Astrocyte (in vitro differentiated cells and primary cell): ENCODE data around the gene ARSG.

Experiments used
- EZH2 ChIP-seq: IDR thresholded peaks from 2 replicates; pipeline ENCODE4 v1.6.1; 2012; ENCODE audit warnings: mild to moderate bottlenecking, low read length, inconsistent platforms; ENCODE audit not compliant: insufficient read depth
- TF ChIP-seq, protein P1 (sequence below): IDR thresholded peaks from 2 replicates; pipeline ENCODE4 v1.5.1; 2011; ENCODE audit warnings: low read depth, mild to moderate bottlenecking, inconsistent platforms, low read length, moderate library complexity; ENCODE audit not compliant: insufficient read depth

- TF ChIP-seq, protein P1, sequence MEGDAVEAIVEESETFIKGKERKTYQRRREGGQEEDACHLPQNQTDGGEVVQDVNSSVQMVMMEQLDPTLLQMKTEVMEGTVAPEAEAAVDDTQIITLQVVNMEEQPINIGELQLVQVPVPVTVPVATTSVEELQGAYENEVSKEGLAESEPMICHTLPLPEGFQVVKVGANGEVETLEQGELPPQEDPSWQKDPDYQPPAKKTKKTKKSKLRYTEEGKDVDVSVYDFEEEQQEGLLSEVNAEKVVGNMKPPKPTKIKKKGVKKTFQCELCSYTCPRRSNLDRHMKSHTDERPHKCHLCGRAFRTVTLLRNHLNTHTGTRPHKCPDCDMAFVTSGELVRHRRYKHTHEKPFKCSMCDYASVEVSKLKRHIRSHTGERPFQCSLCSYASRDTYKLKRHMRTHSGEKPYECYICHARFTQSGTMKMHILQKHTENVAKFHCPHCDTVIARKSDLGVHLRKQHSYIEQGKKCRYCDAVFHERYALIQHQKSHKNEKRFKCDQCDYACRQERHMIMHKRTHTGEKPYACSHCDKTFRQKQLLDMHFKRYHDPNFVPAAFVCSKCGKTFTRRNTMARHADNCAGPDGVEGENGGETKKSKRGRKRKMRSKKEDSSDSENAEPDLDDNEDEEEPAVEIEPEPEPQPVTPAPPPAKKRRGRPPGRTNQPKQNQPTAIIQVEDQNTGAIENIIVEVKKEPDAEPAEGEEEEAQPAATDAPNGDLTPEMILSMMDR: no peak
- no peak for TF ChIP-seq EZH2
Observed at GRCh38 chr17:68288804-68289203, 2.5 kb upstream of the ARSG start.
